OCI-LY1 (cell line): Measurements from ENCODE around the gene FGGY.

Experiments
- EZH2 ChIP-seq: fragments of 200-600 bp; sonication (generic), shearing (Covaris generic); IDR thresholded peaks from 2 replicates; pipeline ENCODE4 v1.8.0; 2017; ENCODE audit warnings: borderline replicate concordance, mixed run types, mild to moderate bottlenecking, antibody characterized with exemption, low read length, moderate library complexity, mixed read lengths
- TF ChIP-seq, protein P1 (sequence below): fragments of 200-600 bp; sonication (generic), shearing (Covaris generic); IDR thresholded peaks from 2 replicates; pipeline ENCODE4 v1.5.1; 2017; ENCODE audit warnings: mild to moderate bottlenecking, antibody characterized with exemption, low read length, moderate library complexity, mixed read lengths

- TF ChIP-seq, protein P1, sequence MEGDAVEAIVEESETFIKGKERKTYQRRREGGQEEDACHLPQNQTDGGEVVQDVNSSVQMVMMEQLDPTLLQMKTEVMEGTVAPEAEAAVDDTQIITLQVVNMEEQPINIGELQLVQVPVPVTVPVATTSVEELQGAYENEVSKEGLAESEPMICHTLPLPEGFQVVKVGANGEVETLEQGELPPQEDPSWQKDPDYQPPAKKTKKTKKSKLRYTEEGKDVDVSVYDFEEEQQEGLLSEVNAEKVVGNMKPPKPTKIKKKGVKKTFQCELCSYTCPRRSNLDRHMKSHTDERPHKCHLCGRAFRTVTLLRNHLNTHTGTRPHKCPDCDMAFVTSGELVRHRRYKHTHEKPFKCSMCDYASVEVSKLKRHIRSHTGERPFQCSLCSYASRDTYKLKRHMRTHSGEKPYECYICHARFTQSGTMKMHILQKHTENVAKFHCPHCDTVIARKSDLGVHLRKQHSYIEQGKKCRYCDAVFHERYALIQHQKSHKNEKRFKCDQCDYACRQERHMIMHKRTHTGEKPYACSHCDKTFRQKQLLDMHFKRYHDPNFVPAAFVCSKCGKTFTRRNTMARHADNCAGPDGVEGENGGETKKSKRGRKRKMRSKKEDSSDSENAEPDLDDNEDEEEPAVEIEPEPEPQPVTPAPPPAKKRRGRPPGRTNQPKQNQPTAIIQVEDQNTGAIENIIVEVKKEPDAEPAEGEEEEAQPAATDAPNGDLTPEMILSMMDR: no peak
- no peak for TF ChIP-seq EZH2
These were observed 233.2 kb downstream of the FGGY start for GRCh38 chr1:59530119-59530518.
